SJCRH30 (cell line): ENCODE data around the gene RNF214. TPM values are rescaled to one million over a fixed set of nuclear protein-coding genes. Genes with fewer than 3 reads are reported as not detected.
"Not testable (repeated sequence)": the region's sequence is repeated elsewhere in the genome, so short reads cannot be mapped to it uniquely, and the experiment has no call there.

Source experiments
- DNase-seq, 2 experiments: peaks; one replicate each; pipeline ENCODE4 v3.0.0-alpha.2; 2015 to 2020
- H3K27ac ChIP-seq: fragments of 250-450 bp; sonication (Bioruptor Pico); 2 replicates; pipeline ENCODE4 v1.5.1; 2020; ENCODE audit warnings: mild to moderate bottlenecking, moderate library complexity
- H3K27me3 ChIP-seq: fragments of 250-450 bp; sonication (Bioruptor Pico); 2 replicates; pipeline ENCODE4 v1.5.1; 2020; ENCODE audit warnings: mild to moderate bottlenecking, moderate library complexity
- H3K36me3 ChIP-seq: fragments of 250-450 bp; sonication (Bioruptor Pico); 2 replicates; pipeline ENCODE4 v1.5.1; 2020; ENCODE audit warnings: mild to moderate bottlenecking, moderate library complexity
- H3K4me1 ChIP-seq: fragments of 250-450 bp; sonication (Bioruptor Pico); 2 replicates; pipeline ENCODE4 v1.5.1; 2020; ENCODE audit warnings: mild to moderate bottlenecking, moderate library complexity
- H3K4me3 ChIP-seq: fragments of 250-450 bp; sonication (Bioruptor Pico); 2 replicates; pipeline ENCODE4 v1.5.1; 2020; ENCODE audit warnings: mild to moderate bottlenecking, moderate library complexity
- H3K9me3 ChIP-seq: fragments of 250-450 bp; sonication (Bioruptor Pico); replicated peaks from 2 replicates; pipeline ENCODE4 v1.5.1; 2020; ENCODE audit warnings: mild to moderate bottlenecking, moderate library complexity
- total RNA-seq: library from RNA; depleted of rRNA; stranded (reverse); fragments of >200 nt; shearing (Covaris generic); gene quantifications from 2 replicates; pipeline ENCODE4 v1.2.3, GENCODE V29; 2014

The RNF214 gene
- total RNA-seq, 1 experiment from 2014 or later = 12.4 TPM

GRCh38 chr11:117203069-117203407 lies 29.4 kb upstream of the RNF214 start:
- no peaks in the 10 kb centered on the region for H3K4me1 ChIP-seq
- no peak overlapping the region for H3K4me3 ChIP-seq
- no peaks in the 10 kb centered on the region for H3K27me3 ChIP-seq
- H3K9me3 ChIP-seq = no peaks in the 10 kb centered on the region
- H3K36me3 ChIP-seq = no peaks in the 10 kb centered on the region
- no peak overlapping the region for H3K27ac ChIP-seq
- no peak for DNase-seq

- H3K36me3 ChIP-seq = no peaks in the 10 kb centered on the region
- no peak for DNase-seq
- H3K27ac ChIP-seq = no peak overlapping the region
- no peak overlapping the region for H3K4me3 ChIP-seq
- no peaks in the 10 kb centered on the region for H3K27me3 ChIP-seq
- H3K4me1 ChIP-seq = no peaks in the 10 kb centered on the region
- no peaks in the 10 kb centered on the region for H3K9me3 ChIP-seq
These were observed 28.0 kb upstream of the RNF214 start for GRCh38 chr11:117204283-117205080.

GRCh38 chr11:117205211-117205818 lies 27.2 kb upstream of the RNF214 start:
- no peak for DNase-seq
- Histone ChIP-seq H3K4me3 (no peak overlapping the region), H3K9me3 (no peaks in the 10 kb centered on the region), H3K27ac (no peak overlapping the region), H3K27me3 (no peaks in the 10 kb centered on the region), H3K4me1 (no peaks in the 10 kb centered on the region), H3K36me3 (no peaks in the 10 kb centered on the region)

- not testable (repeated sequence) for H3K27ac ChIP-seq, H3K4me1 ChIP-seq, H3K27me3 ChIP-seq, H3K9me3 ChIP-seq, H3K36me3 ChIP-seq, DNase-seq, H3K4me3 ChIP-seq
These were observed 26.4 kb upstream of the RNF214 start for GRCh38 chr11:117206111-117206510.

GRCh38 chr11:117206859-117207258 lies 25.6 kb upstream of the RNF214 start:
- not testable (repeated sequence) for H3K4me3 ChIP-seq, H3K9me3 ChIP-seq, H3K36me3 ChIP-seq, DNase-seq, H3K4me1 ChIP-seq, H3K27ac ChIP-seq, H3K27me3 ChIP-seq

GRCh38 chr11:117207481-117207880 lies 25.0 kb upstream of the RNF214 start:
- not testable (repeated sequence) for H3K4me1 ChIP-seq, H3K4me3 ChIP-seq, H3K36me3 ChIP-seq, H3K27ac ChIP-seq, H3K9me3 ChIP-seq, H3K27me3 ChIP-seq, DNase-seq

- H3K27me3 ChIP-seq, H3K36me3 ChIP-seq, H3K4me3 ChIP-seq, H3K27ac ChIP-seq, H3K9me3 ChIP-seq, H3K4me1 ChIP-seq, DNase-seq: not testable (repeated sequence)
These were observed 23.8 kb upstream of the RNF214 start for GRCh38 chr11:117208710-117209109.

GRCh38 chr11:117209351-117210125 lies 22.9 kb upstream of the RNF214 start:
- H3K9me3 ChIP-seq, H3K4me3 ChIP-seq, DNase-seq, H3K27me3 ChIP-seq, H3K4me1 ChIP-seq, H3K36me3 ChIP-seq, H3K27ac ChIP-seq: not testable (repeated sequence)

- Histone ChIP-seq H3K27ac (no peak overlapping the region), H3K36me3 (no peaks in the 10 kb centered on the region), H3K9me3 (no peaks in the 10 kb centered on the region), H3K4me1 (no peaks in the 10 kb centered on the region), H3K4me3 (no peak overlapping the region), H3K27me3 (no peaks in the 10 kb centered on the region)
- no peak for DNase-seq
These were observed 21.9 kb upstream of the RNF214 start for GRCh38 chr11:117210620-117211019.

GRCh38 chr11:117212697-117213355 lies 19.6 kb upstream of the RNF214 start:
- Histone ChIP-seq H3K36me3 (no peaks in the 10 kb centered on the region), H3K9me3 (no peaks in the 10 kb centered on the region), H3K27ac (no peak overlapping the region), H3K27me3 (no peaks in the 10 kb centered on the region), H3K4me3 (no peak overlapping the region), H3K4me1 (no peaks in the 10 kb centered on the region)
- DNase-seq = no peak

- H3K36me3 ChIP-seq = no peaks in the 10 kb centered on the region
- DNase-seq = no peak
- H3K27ac ChIP-seq = no peak overlapping the region
- H3K9me3 ChIP-seq = no peaks in the 10 kb centered on the region
- H3K4me3 ChIP-seq = no peak overlapping the region
- no peaks in the 10 kb centered on the region for H3K27me3 ChIP-seq
- no peaks in the 10 kb centered on the region for H3K4me1 ChIP-seq
These were observed 17.9 kb upstream of the RNF214 start for GRCh38 chr11:117214404-117215110.

GRCh38 chr11:117217141-117218084 lies 15.1 kb upstream of the RNF214 start:
- H3K9me3 ChIP-seq = no peaks in the 10 kb centered on the region
- DNase-seq = no peak
- no peaks in the 10 kb centered on the region for H3K27me3 ChIP-seq
- peaks cover 18% of the 10 kb centered on the region for H3K4me1 ChIP-seq
- no peak overlapping the region for H3K4me3 ChIP-seq
- no peak overlapping the region for H3K27ac ChIP-seq
- no peaks in the 10 kb centered on the region for H3K36me3 ChIP-seq

- H3K4me1 ChIP-seq = peaks cover 22% of the 10 kb centered on the region
- DNase-seq = no peak
- H3K27me3 ChIP-seq = no peaks in the 10 kb centered on the region
- no peak overlapping the region for H3K4me3 ChIP-seq
- H3K27ac ChIP-seq = no peak overlapping the region
- no peaks in the 10 kb centered on the region for H3K36me3 ChIP-seq
- H3K9me3 ChIP-seq = no peaks in the 10 kb centered on the region
These were observed 14.1 kb upstream of the RNF214 start for GRCh38 chr11:117218133-117218915.
